ENCODE results near the gene MYRF.

The MYRF gene

DNA sequence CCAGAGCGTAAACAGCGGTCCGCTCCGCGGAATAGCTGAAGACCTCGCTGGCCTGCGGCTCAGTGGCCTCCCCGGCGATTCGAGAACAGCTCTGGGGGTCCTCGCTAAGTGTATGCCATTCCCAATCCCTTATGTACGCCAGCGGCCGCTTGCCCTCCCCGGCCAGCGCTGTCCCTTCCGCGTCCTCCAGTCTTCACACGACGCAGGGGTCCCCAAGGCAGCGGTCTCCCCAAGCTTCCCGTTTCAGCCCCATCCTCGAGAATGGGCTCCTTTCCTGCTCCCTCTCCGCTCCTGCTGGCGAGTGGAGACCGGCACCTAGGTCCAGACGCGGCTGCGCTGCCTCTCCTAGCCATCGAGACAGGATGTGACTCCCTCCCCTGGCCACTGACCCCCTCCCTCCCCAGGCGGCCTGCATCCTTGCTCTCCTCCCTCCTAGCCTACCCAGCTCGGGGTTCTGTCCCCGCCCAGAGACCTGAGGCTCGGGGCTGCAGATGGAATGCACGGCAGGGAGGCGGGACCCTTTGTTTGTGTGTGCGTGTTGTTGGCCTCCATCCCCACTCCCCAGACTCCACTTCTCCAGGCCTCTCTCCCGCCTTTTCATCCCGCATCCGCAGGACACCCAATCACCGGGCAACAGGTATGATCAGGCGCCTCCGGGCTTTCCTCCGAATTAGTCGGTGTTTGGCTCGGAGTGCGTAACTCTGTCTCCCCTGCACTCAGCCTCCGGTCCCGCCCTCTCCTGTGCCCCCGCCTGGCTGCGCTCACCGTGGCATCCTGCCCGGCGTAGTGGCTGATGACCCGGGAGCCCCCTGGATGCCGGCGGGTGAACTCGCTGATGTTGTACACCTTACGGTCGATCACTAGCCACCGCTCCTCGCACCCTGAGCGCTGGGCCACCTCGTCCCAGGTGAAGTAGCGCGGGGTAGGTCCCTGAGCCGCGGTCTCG lies 63.6 kb downstream of the MYRF start:
- Histone ChIP-seq H4K5ac (ENCODE audit: low read length) (no peak overlapping the region), H3K27ac (ENCODE audit: low read depth, low read length) (peak overlapping the region; percentile 95), H3K18ac (ENCODE audit: low read length) (peak overlapping the region; percentile 46), H3K79me1 (ENCODE audit: low read length) (peaks cover 15% of the 10 kb centered on the region), H2AK5ac (ENCODE audit: low read length) (peak overlapping the region; percentile 18), H3K4me3 (ENCODE audit: low read length) (peak overlapping the region; percentile 73), H3K4me2 (ENCODE audit: low read length) (peak overlapping the region; percentile 71), H3K36me3 (ENCODE audit: control insufficient read depth, insufficient read depth, low read length) (peaks cover 12% of the 10 kb centered on the region), H3K27me3 (ENCODE audit: insufficient read depth, low read length, poor library complexity) (no peaks in the 10 kb centered on the region), H3K23ac (ENCODE audit: low read length) (peak overlapping the region; percentile 90), H3K56ac (ENCODE audit: low read length) (peak overlapping the region; percentile 97), H2BK15ac (replicated peaks; ENCODE audit: low read depth) (no peak overlapping the region), H3K79me2 (ENCODE audit: control insufficient read depth, insufficient read depth, low read length) (peaks cover 23% of the 10 kb centered on the region), H3K4ac (ENCODE audit: low read depth, low read length) (peak overlapping the region; percentile 97), H4K8ac (ENCODE audit: low read depth, low read length) (no peak overlapping the region), H3K9ac (ENCODE audit: low read length) (peak overlapping the region; percentile 92), H3K4me1 (ENCODE audit: control insufficient read depth, low read depth, low read length) (peaks cover 5% of the 10 kb centered on the region), H2BK120ac (ENCODE audit: low read depth, low read length) (peak overlapping the region; percentile 4), H2BK5ac (ENCODE audit: low read length) (peak overlapping the region; percentile 99)
- DNase-seq = peak; percentile 93
- WGBS (ENCODE audit: extremely low coverage, insufficient coverage, low lambda C conversion rate) = no CpG with 5 or more reads among the region's 69 CpGs

DNA sequence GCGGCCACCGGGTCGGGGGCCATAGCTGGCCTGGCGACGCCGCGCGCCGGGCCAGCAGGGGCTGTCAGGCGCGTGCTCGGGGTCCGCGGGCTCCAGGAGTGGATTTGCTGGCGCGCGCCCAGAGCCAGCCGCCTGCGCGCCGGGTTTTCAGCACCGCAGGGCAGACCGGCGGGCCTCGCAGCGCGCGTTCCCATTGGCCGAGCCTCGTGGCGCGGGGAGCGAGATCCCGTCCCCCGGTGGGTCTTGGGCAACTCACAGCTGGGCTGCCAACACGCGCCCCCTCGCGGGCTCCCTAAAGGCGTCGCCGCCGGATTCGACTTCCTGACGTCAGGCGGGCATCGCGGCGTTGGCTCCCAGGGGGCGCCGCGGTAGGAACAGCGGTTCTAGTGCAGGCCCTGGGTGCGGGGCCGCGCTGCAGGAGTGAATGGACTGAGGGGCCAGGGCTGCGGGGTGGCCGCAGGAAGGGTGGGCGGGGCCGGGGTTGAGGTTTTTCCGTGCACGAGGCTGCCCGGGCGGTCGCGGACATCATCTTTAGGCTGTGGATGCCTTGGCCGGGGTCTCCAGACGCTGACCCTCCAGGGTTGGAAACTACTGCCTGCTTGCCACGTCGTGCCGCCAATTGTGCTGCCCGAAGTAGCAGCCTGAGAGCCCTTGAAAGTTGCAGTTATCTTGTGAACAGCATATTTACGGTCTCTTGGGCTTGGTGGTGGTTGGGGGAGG lies 64.5 kb downstream of the MYRF start, which contains the start of gene FADS1:
FADS1 (minus strand) TSS at position 268 of the 720 bp plus-strand sequence; CDS start at position 194, 74 bp downstream.
- peak within 1 kb of the TSS; percentile 97 for H3K56ac ChIP-seq (ENCODE audit: low read length)
- H2BK5ac ChIP-seq (ENCODE audit: low read length) = peak within 1 kb of the TSS; percentile 99
- peak within 1 kb of the TSS; percentile 95 for H3K27ac ChIP-seq (ENCODE audit: low read depth, low read length)
- WGBS (ENCODE audit: extremely low coverage, insufficient coverage, low lambda C conversion rate) = no CpG with 5 or more reads among the region's 73 CpGs
- H3K4me1 ChIP-seq (ENCODE audit: control insufficient read depth, low read depth, low read length) = peaks cover 5% of the 10 kb centered on the region
- peak within 1 kb of the TSS; percentile 18 for H2AK5ac ChIP-seq (ENCODE audit: low read length)
- H3K18ac ChIP-seq (ENCODE audit: low read length) = peak within 1 kb of the TSS; percentile 88
- H3K4me2 ChIP-seq (ENCODE audit: low read length) = peak within 1 kb of the TSS; percentile 81
- peak within 1 kb of the TSS; percentile 52 for H2BK120ac ChIP-seq (ENCODE audit: low read depth, low read length)
- H3K9ac ChIP-seq (ENCODE audit: low read length) = peak within 1 kb of the TSS; percentile 92
- no peak within 1 kb of the TSS for H4K8ac ChIP-seq (ENCODE audit: low read depth, low read length)
- H3K27me3 ChIP-seq (ENCODE audit: insufficient read depth, low read length, poor library complexity) = no peaks in the 10 kb centered on the region
- peaks cover 15% of the 10 kb centered on the region for H3K79me1 ChIP-seq (ENCODE audit: low read length)
- H3K79me2 ChIP-seq (ENCODE audit: control insufficient read depth, insufficient read depth, low read length) = peaks cover 23% of the 10 kb centered on the region
- H3K4me3 ChIP-seq (ENCODE audit: low read length) = peak within 1 kb of the TSS; percentile 73
- H4K5ac ChIP-seq (ENCODE audit: low read length) = no peak within 1 kb of the TSS
- peak within 1 kb of the TSS; percentile 90 for H3K23ac ChIP-seq (ENCODE audit: low read length)
- peak; percentile 98 for DNase-seq
- H3K36me3 ChIP-seq (ENCODE audit: control insufficient read depth, insufficient read depth, low read length) = peaks cover 11% of the 10 kb centered on the region
- H3K4ac ChIP-seq (ENCODE audit: low read depth, low read length) = peak within 1 kb of the TSS; percentile 97
- H2BK15ac ChIP-seq (replicated peaks; ENCODE audit: low read depth) = no peak within 1 kb of the TSS

DNA sequence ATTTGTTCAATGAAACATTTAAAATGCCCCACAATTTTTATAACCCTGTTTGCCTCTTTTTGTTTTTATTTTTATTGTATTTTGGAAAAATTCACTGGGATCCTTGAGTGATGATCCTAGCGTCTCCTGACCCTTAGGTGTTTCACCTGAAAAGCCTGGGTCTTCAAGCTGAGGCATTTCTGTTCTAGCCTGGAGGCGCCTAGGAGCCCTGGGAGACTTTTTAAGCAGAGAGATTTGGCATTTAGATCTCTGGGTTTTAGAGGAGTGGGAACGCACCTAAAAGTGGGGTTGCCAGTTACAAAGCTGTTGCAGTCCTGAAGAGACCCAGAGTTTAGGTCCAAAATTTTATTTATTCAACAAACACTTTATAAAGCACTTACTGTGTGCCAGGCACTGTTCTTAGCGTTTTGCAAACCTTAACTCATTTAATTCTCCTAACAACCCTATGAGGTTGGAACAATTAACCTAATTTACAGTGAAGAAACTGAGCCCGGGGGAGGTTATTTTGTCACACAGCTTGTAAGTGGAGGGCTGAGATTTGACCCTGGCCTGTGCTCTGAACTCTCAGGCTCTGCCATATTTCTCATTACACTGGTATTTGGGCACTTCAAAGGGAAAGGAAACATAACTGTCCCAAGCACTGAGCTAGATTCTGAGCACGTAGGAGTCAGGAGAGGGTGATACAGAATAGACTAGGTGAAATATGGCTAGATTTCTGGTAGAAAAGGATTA lies 65.2 kb downstream of the MYRF start:
- Histone ChIP-seq H3K36me3 (ENCODE audit: control insufficient read depth, insufficient read depth, low read length) (peaks cover 3% of the 10 kb centered on the region), H3K27ac (ENCODE audit: low read depth, low read length) (peak overlapping the region; percentile 85), H3K4ac (ENCODE audit: low read depth, low read length) (peak overlapping the region; percentile 59), H3K79me1 (ENCODE audit: low read length) (peaks cover 10% of the 10 kb centered on the region), H2BK120ac (ENCODE audit: low read depth, low read length) (no peak overlapping the region), H3K4me1 (ENCODE audit: control insufficient read depth, low read depth, low read length) (peaks cover 5% of the 10 kb centered on the region), H4K5ac (ENCODE audit: low read length) (no peak overlapping the region), H2BK15ac (replicated peaks; ENCODE audit: low read depth) (no peak overlapping the region), H2BK5ac (ENCODE audit: low read length) (no peak overlapping the region), H3K4me3 (ENCODE audit: low read length) (peak overlapping the region; percentile 64), H3K18ac (ENCODE audit: low read length) (peak overlapping the region; percentile 88), H3K27me3 (ENCODE audit: insufficient read depth, low read length, poor library complexity) (no peaks in the 10 kb centered on the region), H3K23ac (ENCODE audit: low read length) (peak overlapping the region; percentile 82), H2AK5ac (ENCODE audit: low read length) (no peak overlapping the region), H3K56ac (ENCODE audit: low read length) (peak overlapping the region; percentile 97), H3K4me2 (ENCODE audit: low read length) (peak overlapping the region; percentile 81), H4K8ac (ENCODE audit: low read depth, low read length) (no peak overlapping the region), H3K9ac (ENCODE audit: low read length) (peak overlapping the region; percentile 92), H3K79me2 (ENCODE audit: control insufficient read depth, insufficient read depth, low read length) (peaks cover 23% of the 10 kb centered on the region)
- no CpG with 5 or more reads among the region's 6 CpGs for WGBS (ENCODE audit: extremely low coverage, insufficient coverage, low lambda C conversion rate)
- DNase-seq = peak; percentile 53

DNA sequence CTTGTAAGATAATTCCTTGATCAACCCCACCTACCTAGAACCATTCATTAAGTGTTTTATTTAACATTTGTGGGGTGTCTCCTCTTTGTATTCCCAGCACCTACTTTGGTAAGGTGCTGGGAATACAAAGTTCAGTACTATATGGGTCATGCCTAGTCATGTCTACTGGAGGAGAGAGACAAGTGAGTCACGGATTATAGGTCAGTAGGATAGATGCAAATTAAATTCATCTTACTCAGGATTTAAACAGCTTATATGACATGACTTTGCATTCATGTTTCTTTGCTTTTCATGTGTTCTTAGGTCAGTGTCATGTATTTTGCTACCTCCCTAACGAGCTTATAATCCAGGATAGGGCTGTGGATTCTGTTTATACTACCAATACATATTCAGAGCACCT lies 67.7 kb downstream of the MYRF start:
- H3K27ac ChIP-seq (ENCODE audit: low read depth, low read length) = no peak overlapping the region
- no peak for DNase-seq
- H4K8ac ChIP-seq (ENCODE audit: low read depth, low read length) = no peak overlapping the region
- H3K27me3 ChIP-seq (ENCODE audit: insufficient read depth, low read length, poor library complexity) = no peaks in the 10 kb centered on the region
- H2BK15ac ChIP-seq (replicated peaks; ENCODE audit: low read depth) = no peak overlapping the region
- H3K56ac ChIP-seq (ENCODE audit: low read length) = no peak overlapping the region
- H3K18ac ChIP-seq (ENCODE audit: low read length) = no peak overlapping the region
- H3K79me1 ChIP-seq (ENCODE audit: low read length) = peaks cover 2% of the 10 kb centered on the region
- H3K79me2 ChIP-seq (ENCODE audit: control insufficient read depth, insufficient read depth, low read length) = peaks cover 20% of the 10 kb centered on the region
- no peak overlapping the region for H3K4me3 ChIP-seq (ENCODE audit: low read length)
- H2AK5ac ChIP-seq (ENCODE audit: low read length) = no peak overlapping the region
- no CpG with 5 or more reads among the region's 2 CpGs for WGBS (ENCODE audit: extremely low coverage, insufficient coverage, low lambda C conversion rate)
- H3K4me2 ChIP-seq (ENCODE audit: low read length) = no peak overlapping the region
- no peaks in the 10 kb centered on the region for H3K36me3 ChIP-seq (ENCODE audit: control insufficient read depth, insufficient read depth, low read length)
- no peak overlapping the region for H3K9ac ChIP-seq (ENCODE audit: low read length)
- no peak overlapping the region for H3K4ac ChIP-seq (ENCODE audit: low read depth, low read length)
- no peak overlapping the region for H2BK5ac ChIP-seq (ENCODE audit: low read length)
- H3K4me1 ChIP-seq (ENCODE audit: control insufficient read depth, low read depth, low read length) = no peaks in the 10 kb centered on the region
- H3K23ac ChIP-seq (ENCODE audit: low read length) = no peak overlapping the region
- H4K5ac ChIP-seq (ENCODE audit: low read length) = no peak overlapping the region
- H2BK120ac ChIP-seq (ENCODE audit: low read depth, low read length) = no peak overlapping the region

DNA sequence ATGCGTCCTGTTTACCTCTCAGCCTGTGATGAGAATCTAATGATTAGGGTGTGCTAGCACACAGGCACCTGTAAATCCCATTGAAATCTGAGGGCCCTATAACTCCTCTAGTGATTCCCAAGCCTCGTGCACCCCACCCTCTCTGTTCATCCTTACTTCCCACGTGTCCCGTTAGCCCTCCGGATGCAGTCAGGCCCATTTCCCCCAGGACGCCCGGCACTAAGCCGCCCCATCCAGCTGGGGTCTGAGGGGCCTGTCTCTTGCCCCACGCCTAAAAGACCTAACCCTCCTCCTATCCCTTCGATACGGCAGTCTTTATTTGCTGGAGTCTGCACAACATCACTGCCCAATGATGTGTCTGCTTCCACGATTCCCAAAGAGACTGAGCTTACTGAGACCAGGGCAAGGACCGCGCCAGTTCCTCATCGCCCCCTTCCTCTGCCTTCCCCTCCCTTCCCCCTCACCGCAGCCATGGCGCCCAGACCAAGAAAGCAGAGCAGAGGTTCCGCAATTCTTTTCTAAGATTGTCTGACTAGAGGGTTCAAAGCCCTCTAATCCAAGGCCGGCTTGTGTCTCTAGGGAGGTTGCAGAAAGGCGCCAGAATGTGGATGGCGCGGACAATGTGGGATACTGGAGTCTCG lies 74.6 kb downstream of the MYRF start:
- Histone ChIP-seq H2AK5ac (ENCODE audit: low read length) (peak overlapping the region; percentile 4), H4K8ac (ENCODE audit: low read depth, low read length) (no peak overlapping the region), H4K5ac (ENCODE audit: low read length) (peak overlapping the region; percentile 8), H3K36me3 (ENCODE audit: control insufficient read depth, insufficient read depth, low read length) (no peaks in the 10 kb centered on the region), H3K18ac (ENCODE audit: low read length) (peak overlapping the region; percentile 75), H3K79me1 (ENCODE audit: low read length) (peaks cover 21% of the 10 kb centered on the region), H3K56ac (ENCODE audit: low read length) (peak overlapping the region; percentile 100), H2BK120ac (ENCODE audit: low read depth, low read length) (peak overlapping the region; percentile 84), H3K27ac (ENCODE audit: low read depth, low read length) (peak overlapping the region; percentile 93), H2BK15ac (replicated peaks; ENCODE audit: low read depth) (no peak overlapping the region), H3K9ac (ENCODE audit: low read length) (peak overlapping the region; percentile 100), H3K4ac (ENCODE audit: low read depth, low read length) (peak overlapping the region; percentile 95), H3K4me1 (ENCODE audit: control insufficient read depth, low read depth, low read length) (peaks cover 24% of the 10 kb centered on the region), H3K4me2 (ENCODE audit: low read length) (peak overlapping the region; percentile 66), H3K23ac (ENCODE audit: low read length) (no peak overlapping the region), H3K4me3 (ENCODE audit: low read length) (peak overlapping the region; percentile 46), H3K27me3 (ENCODE audit: insufficient read depth, low read length, poor library complexity) (no peaks in the 10 kb centered on the region), H3K79me2 (ENCODE audit: control insufficient read depth, insufficient read depth, low read length) (peaks cover 39% of the 10 kb centered on the region), H2BK5ac (ENCODE audit: low read length) (peak overlapping the region; percentile 47)
- WGBS (ENCODE audit: extremely low coverage, insufficient coverage, low lambda C conversion rate) = no CpG with 5 or more reads among the region's 23 CpGs
- no peak for DNase-seq

Data from mesendoderm (in vitro differentiated cells).